Measurements from ENCODE around the gene KLK11.
A peak's percentile ranks its signal among the peaks of the same experiment; 100 is the strongest.

KLK11 gene

GRCh38 chr19:51030631-51031030 lies 4.2 kb upstream of the KLK11 start:
- no peak for DNase-seq (ENCODE audit: low read depth)
- H3K4me3 ChIP-seq (ENCODE audit: low read length): no peak overlapping the region
- no peak for TF ChIP-seq CTCF (IDR thresholded peaks at IDR 0.05; ENCODE audit: insufficient read depth, low read depth, low read length, missing control alignments)

- no peak for DNase-seq (ENCODE audit: low read depth)
- no peak for TF ChIP-seq CTCF (IDR thresholded peaks at IDR 0.05; ENCODE audit: insufficient read depth, low read depth, low read length, missing control alignments)
- H3K4me3 ChIP-seq (ENCODE audit: low read length): no peak overlapping the region
These were observed 3.3 kb upstream of the KLK11 start for GRCh38 chr19:51029718-51030117.

- DNase-seq (ENCODE audit: low read depth): no peak
- no peak overlapping the region for H3K4me3 ChIP-seq (ENCODE audit: low read length)
- TF ChIP-seq CTCF (IDR thresholded peaks at IDR 0.05; ENCODE audit: insufficient read depth, low read depth, low read length, missing control alignments): no peak
These were observed 1.5 kb upstream of the KLK11 start for GRCh38 chr19:51027873-51028272.

- DNase-seq (ENCODE audit: low read depth): no peak
- TF ChIP-seq CTCF (IDR thresholded peaks at IDR 0.05; ENCODE audit: insufficient read depth, low read depth, low read length, missing control alignments): no peak
- H3K4me3 ChIP-seq (ENCODE audit: low read length): peak overlapping the region; percentile 34
These were observed 850 bp upstream of the KLK11 start for GRCh38 chr19:51027126-51027806.

GRCh38 chr19:51025809-51026553 lies 435 bp downstream of the KLK11 start:
- DNase-seq (ENCODE audit: low read depth): no peak
- H3K4me3 ChIP-seq (ENCODE audit: low read length): peak overlapping the region; percentile 34
- no peak for TF ChIP-seq CTCF (IDR thresholded peaks at IDR 0.05; ENCODE audit: insufficient read depth, low read depth, low read length, missing control alignments)

- no peak for DNase-seq (ENCODE audit: low read depth)
- peak overlapping the region; percentile 34 for H3K4me3 ChIP-seq (ENCODE audit: low read length)
These were observed 1.0 kb downstream of the KLK11 start for GRCh38 chr19:51025401-51025800.

More at GRCh38 chr19:51025401-51025800, 1.0 kb downstream of the KLK11 start:
- no peak for TF ChIP-seq CTCF (IDR thresholded peaks at IDR 0.05; ENCODE audit: insufficient read depth, low read depth, low read length, missing control alignments)

Measured in epithelial cell of esophagus (primary cell).